Measurements from ENCODE around the gene TXNL4A.

Gene TXNL4A

GRCh38 chr18:79952456-79952995, 35.8 kb downstream of the TXNL4A start:
- H3K4me3 ChIP-seq (ENCODE audit: low read depth, low read length) = peak overlapping the region; percentile 75
- DNase-seq (ENCODE audit: low read depth) = no peak
- TF ChIP-seq CTCF (conservative IDR thresholded peaks at IDR 0.05; ENCODE audit: low read depth, low read length) = no peak

- no peak for TF ChIP-seq CTCF (conservative IDR thresholded peaks at IDR 0.05; ENCODE audit: low read depth, low read length)
These were observed 36.6 kb downstream of the TXNL4A start, which contains the start of gene SLC66A2 for GRCh38 chr18:79951545-79952455. Gene SLC66A2 (minus strand): TSS chr18:79951653. CDS start chr18:79950926, 727 bp downstream.

GRCh38 chr18:79950515-79951341, 37.6 kb downstream of the TXNL4A start:
- no peak for TF ChIP-seq CTCF (conservative IDR thresholded peaks at IDR 0.05; ENCODE audit: low read depth, low read length)
- DNase-seq (ENCODE audit: low read depth) = no peak
- H3K4me3 ChIP-seq (ENCODE audit: low read depth, low read length) = peak overlapping the region; percentile 75

More at GRCh38 chr18:79951545-79952455, 36.6 kb downstream of the TXNL4A start, which contains the start of gene SLC66A2:
- peak within 1 kb of the TSS; percentile 75 for H3K4me3 ChIP-seq (ENCODE audit: low read depth, low read length)
- peak; percentile 84 for DNase-seq (ENCODE audit: low read depth)

- TF ChIP-seq CTCF (conservative IDR thresholded peaks at IDR 0.05; ENCODE audit: low read depth, low read length) = no peak
- peak; percentile 26 for DNase-seq (ENCODE audit: low read depth)
- H3K4me3 ChIP-seq (ENCODE audit: low read depth, low read length) = peak overlapping the region; percentile 75
These were observed 38.5 kb downstream of the TXNL4A start for GRCh38 chr18:79949697-79950487.

- no peak overlapping the region for H3K4me3 ChIP-seq (ENCODE audit: low read depth, low read length)
- TF ChIP-seq CTCF (conservative IDR thresholded peaks at IDR 0.05; ENCODE audit: low read depth, low read length) = no peak
These were observed 39.5 kb downstream of the TXNL4A start for GRCh38 chr18:79948719-79949411.

More at GRCh38 chr18:79948719-79949411, 39.5 kb downstream of the TXNL4A start:
- DNase-seq (ENCODE audit: low read depth) = no peak

All from choroid plexus epithelial cell (primary cell).